Measurements from ENCODE around the gene PPP1R1B. TPM values are rescaled to one million over a fixed set of nuclear protein-coding genes. Genes with fewer than 3 reads are reported as not detected.
A peak's percentile ranks its signal among the peaks of the same experiment; 100 is the strongest.

The PPP1R1B gene
- total RNA-seq, 2 experiments from 2014 or later: not detected

- H3K9me3 Mint-ChIP-seq (ENCODE audit: insufficient read depth): no peaks in the 10 kb centered on the region
- CTCF ChIA-PET: interaction anchor here (1.2 to 6.5 kb wide), 3 partner anchors 8 to 39 kb away, joined by 3 to 189 read pairs (median 6); partner anchors contain the start of gene PNMT
- no peak overlapping the region for H3K27ac Mint-ChIP-seq
- ATAC-seq: no peak
- no peak for DNase-seq
- H3K4me3 Mint-ChIP-seq: no peak overlapping the region
- POLR2A ChIA-PET: no interaction called here
- H3K36me3 Mint-ChIP-seq (ENCODE audit: low read depth): no peaks in the 10 kb centered on the region
- peaks cover 28% of the 10 kb centered on the region for H3K4me1 Mint-ChIP-seq (ENCODE audit: low read depth)
- H3K27me3 Mint-ChIP-seq (ENCODE audit: low read depth): peaks cover 49% of the 10 kb centered on the region
Observed at GRCh38 chr17:39629898-39630297, 3.1 kb downstream of the PPP1R1B start.

- no peak for ATAC-seq
- POLR2A ChIA-PET: no interaction called here
- Mint-ChIP-seq H3K4me1 (ENCODE audit: low read depth) (peaks cover 36% of the 10 kb centered on the region), H3K27ac (peak overlapping the region; percentile 59), H3K27me3 (ENCODE audit: low read depth) (peaks cover 36% of the 10 kb centered on the region), H3K36me3 (ENCODE audit: low read depth) (no peaks in the 10 kb centered on the region), H3K9me3 (ENCODE audit: insufficient read depth) (no peaks in the 10 kb centered on the region), H3K4me3 (no peak overlapping the region)
- CTCF ChIA-PET: interaction anchor here (0.9 to 6.5 kb wide), 7 partner anchors 9 to 123 kb away, joined by 3 to 189 read pairs (median 4); partner anchors contain the start of gene PNMT
- DNase-seq: no peak
Observed at GRCh38 chr17:39631403-39631802, 4.7 kb downstream of the PPP1R1B start.

GRCh38 chr17:39632153-39632941 lies 5.6 kb downstream of the PPP1R1B start:
- no peak overlapping the region for H3K27ac Mint-ChIP-seq
- ATAC-seq: no peak

GRCh38 chr17:39633570-39634183 lies 6.9 kb downstream of the PPP1R1B start:
- ATAC-seq: no peak
- ChIA-PET CTCF (interaction anchor here (0.8 to 6.5 kb wide), 15 partner anchors 9 to 442 kb away, joined by 3 to 189 read pairs (median 4); partner anchors contain the start of genes MIEN1 and PGAP3), POLR2A (interaction anchor here (1.0 to 1.5 kb wide), 3 partner anchors 11 to 54 kb away, joined by 3 read pairs; partner anchors contain the start of gene PGAP3)
- peak overlapping the region; percentile 66 for H3K27ac Mint-ChIP-seq
- no peaks in the 10 kb centered on the region for H3K9me3 Mint-ChIP-seq (ENCODE audit: insufficient read depth)
- H3K4me1 Mint-ChIP-seq (ENCODE audit: low read depth): peaks cover 50% of the 10 kb centered on the region
- peaks cover 8% of the 10 kb centered on the region for H3K36me3 Mint-ChIP-seq (ENCODE audit: low read depth)
- no peak for DNase-seq
- H3K27me3 Mint-ChIP-seq (ENCODE audit: low read depth): peaks cover 20% of the 10 kb centered on the region
- H3K4me3 Mint-ChIP-seq: no peak overlapping the region

More at GRCh38 chr17:39632153-39632941, 5.6 kb downstream of the PPP1R1B start:
- no peaks in the 10 kb centered on the region for H3K9me3 Mint-ChIP-seq (ENCODE audit: insufficient read depth)
- DNase-seq: no peak
- CTCF ChIA-PET: interaction anchor here (1.0 to 6.5 kb wide), 5 partner anchors 10 to 84 kb away, joined by 3 to 189 read pairs (median 8); no protein-coding TSS in a partner anchor
- POLR2A ChIA-PET: interaction anchor here (1.2 kb wide), 1 partner anchor 56 kb away, joined by 3 read pairs; the partner anchor contains the start of gene PGAP3
- peaks cover 30% of the 10 kb centered on the region for H3K27me3 Mint-ChIP-seq (ENCODE audit: low read depth)
- no peak overlapping the region for H3K4me3 Mint-ChIP-seq
- H3K36me3 Mint-ChIP-seq (ENCODE audit: low read depth): no peaks in the 10 kb centered on the region
- peaks cover 38% of the 10 kb centered on the region for H3K4me1 Mint-ChIP-seq (ENCODE audit: low read depth)

- Mint-ChIP-seq H3K9me3 (ENCODE audit: insufficient read depth) (no peaks in the 10 kb centered on the region), H3K27ac (no peak overlapping the region), H3K27me3 (ENCODE audit: low read depth) (peaks cover 14% of the 10 kb centered on the region), H3K36me3 (ENCODE audit: low read depth) (peaks cover 8% of the 10 kb centered on the region), H3K4me1 (ENCODE audit: low read depth) (peaks cover 56% of the 10 kb centered on the region), H3K4me3 (no peak overlapping the region)
- POLR2A ChIA-PET: interaction anchor here (1.5 kb wide), 1 partner anchor 12 kb away, joined by 3 read pairs; no protein-coding TSS in a partner anchor
- no peak for ATAC-seq
- CTCF ChIA-PET: interaction anchor here (0.7 to 6.5 kb wide), 25 partner anchors 8 to 435 kb away, joined by 3 to 189 read pairs (median 4); partner anchors contain the start of genes MIEN1, PGAP3, PSMD3 and RPL19
- DNase-seq: peak; percentile 44
Observed at GRCh38 chr17:39634384-39634871, 7.7 kb downstream of the PPP1R1B start.

GRCh38 chr17:39635614-39636176 lies 8.9 kb downstream of the PPP1R1B start:
- POLR2A ChIA-PET: no interaction called here
- H3K4me1 Mint-ChIP-seq (ENCODE audit: low read depth): peaks cover 68% of the 10 kb centered on the region
- no peak for DNase-seq
- H3K27me3 Mint-ChIP-seq (ENCODE audit: low read depth): peaks cover 9% of the 10 kb centered on the region
- H3K27ac Mint-ChIP-seq: no peak overlapping the region
- peaks cover 10% of the 10 kb centered on the region for H3K36me3 Mint-ChIP-seq (ENCODE audit: low read depth)
- ATAC-seq: no peak
- H3K9me3 Mint-ChIP-seq (ENCODE audit: insufficient read depth): no peaks in the 10 kb centered on the region
- peak overlapping the region; percentile 92 for H3K4me3 Mint-ChIP-seq
- CTCF ChIA-PET: interaction anchor here (1.1 to 10.6 kb wide), 10 partner anchors 10 to 391 kb away, joined by 3 to 189 read pairs (median 8); no protein-coding TSS in a partner anchor

GRCh38 chr17:39636587-39636926 lies 9.8 kb downstream of the PPP1R1B start:
- Mint-ChIP-seq H3K4me3 (peak overlapping the region; percentile 92), H3K27me3 (ENCODE audit: low read depth) (peaks cover 6% of the 10 kb centered on the region), H3K9me3 (ENCODE audit: insufficient read depth) (no peaks in the 10 kb centered on the region), H3K36me3 (ENCODE audit: low read depth) (peaks cover 10% of the 10 kb centered on the region), H3K4me1 (ENCODE audit: low read depth) (peaks cover 69% of the 10 kb centered on the region), H3K27ac (peak overlapping the region; percentile 81)
- ATAC-seq (peak; percentile 8), DNase-seq (no peak)
- POLR2A ChIA-PET: interaction anchor here (1.1 kb wide), 1 partner anchor 117 kb away, joined by 3 read pairs; no protein-coding TSS in a partner anchor
- CTCF ChIA-PET: interaction anchor here (1.2 to 10.6 kb wide), 4 partner anchors 15 to 208 kb away, joined by 3 to 115 read pairs (median 53); partner anchors contain the start of gene PNMT

GRCh38 chr17:39636927-39637736 lies 10.4 kb downstream of the PPP1R1B start, which contains the start of gene STARD3:
STARD3 (plus strand) TSS chr17:39637144; CDS start chr17:39653532, 16,388 bp downstream.
- CTCF ChIA-PET: interaction anchor here (1.2 to 10.6 kb wide), 6 partner anchors 16 to 93 kb away, joined by 5 to 115 read pairs (median 8); partner anchors contain the start of genes MIEN1 and PNMT
- Mint-ChIP-seq H3K36me3 (ENCODE audit: low read depth) (peaks cover 10% of the 10 kb centered on the region), H3K27ac (peak within 1 kb of the TSS; percentile 81)

GRCh38 chr17:39638317-39638716 lies 11.6 kb downstream of the PPP1R1B start:
- Mint-ChIP-seq H3K9me3 (ENCODE audit: insufficient read depth) (no peaks in the 10 kb centered on the region), H3K4me1 (ENCODE audit: low read depth) (peaks cover 77% of the 10 kb centered on the region), H3K36me3 (ENCODE audit: low read depth) (peaks cover 10% of the 10 kb centered on the region), H3K4me3 (peak overlapping the region; percentile 92), H3K27ac (peak overlapping the region; percentile 81), H3K27me3 (ENCODE audit: low read depth) (no peaks in the 10 kb centered on the region)
- POLR2A ChIA-PET: interaction anchor here (0.9 to 1.8 kb wide), 2 partner anchors 10 to 50 kb away, joined by 5 read pairs; partner anchors contain the start of gene PGAP3
- DNase-seq: no peak
- CTCF ChIA-PET: interaction anchor here (1.2 to 10.6 kb wide), 6 partner anchors 15 to 92 kb away, joined by 5 to 115 read pairs (median 8); partner anchors contain the start of genes MIEN1 and PNMT
- no peak for ATAC-seq

More at GRCh38 chr17:39636927-39637736, 10.4 kb downstream of the PPP1R1B start, which contains the start of gene STARD3:
- Mint-ChIP-seq H3K4me1 (ENCODE audit: low read depth) (peaks cover 68% of the 10 kb centered on the region), H3K9me3 (ENCODE audit: insufficient read depth) (no peaks in the 10 kb centered on the region), H3K27me3 (ENCODE audit: low read depth) (no peaks in the 10 kb centered on the region), H3K4me3 (peak within 1 kb of the TSS; percentile 92)
- DNase-seq: peak; percentile 94
- POLR2A ChIA-PET: interaction anchor here (0.7 to 1.1 kb wide), 3 partner anchors 11 to 117 kb away, joined by 3 to 5 read pairs (median 4); no protein-coding TSS in a partner anchor
- peak; percentile 90 for ATAC-seq

GRCh38 chr17:39639043-39639442 lies 12.3 kb downstream of the PPP1R1B start:
- Mint-ChIP-seq H3K36me3 (ENCODE audit: low read depth) (peaks cover 10% of the 10 kb centered on the region), H3K27me3 (ENCODE audit: low read depth) (no peaks in the 10 kb centered on the region), H3K9me3 (ENCODE audit: insufficient read depth) (no peaks in the 10 kb centered on the region), H3K4me3 (no peak overlapping the region), H3K4me1 (ENCODE audit: low read depth) (peaks cover 82% of the 10 kb centered on the region), H3K27ac (no peak overlapping the region)
- ChIA-PET POLR2A (interaction anchor here (1.8 kb wide), 1 partner anchor 49 kb away, joined by 5 read pairs; the partner anchor contains the start of gene PGAP3), CTCF (interaction anchor here (2.0 to 10.6 kb wide), 3 partner anchors 14 to 91 kb away, joined by 6 to 115 read pairs (median 97); partner anchors contain the start of gene MIEN1)
- no peak for DNase-seq
- ATAC-seq: no peak
